ENCODE measurements around the gene LGMN. TPM values are rescaled to one million over a fixed set of nuclear protein-coding genes. Genes with fewer than 3 reads are reported as not detected.

The LGMN gene
- total and polyA plus RNA-seq, 2 experiments from 2014 or later = 60.0 to 83.5 TPM

DNA sequence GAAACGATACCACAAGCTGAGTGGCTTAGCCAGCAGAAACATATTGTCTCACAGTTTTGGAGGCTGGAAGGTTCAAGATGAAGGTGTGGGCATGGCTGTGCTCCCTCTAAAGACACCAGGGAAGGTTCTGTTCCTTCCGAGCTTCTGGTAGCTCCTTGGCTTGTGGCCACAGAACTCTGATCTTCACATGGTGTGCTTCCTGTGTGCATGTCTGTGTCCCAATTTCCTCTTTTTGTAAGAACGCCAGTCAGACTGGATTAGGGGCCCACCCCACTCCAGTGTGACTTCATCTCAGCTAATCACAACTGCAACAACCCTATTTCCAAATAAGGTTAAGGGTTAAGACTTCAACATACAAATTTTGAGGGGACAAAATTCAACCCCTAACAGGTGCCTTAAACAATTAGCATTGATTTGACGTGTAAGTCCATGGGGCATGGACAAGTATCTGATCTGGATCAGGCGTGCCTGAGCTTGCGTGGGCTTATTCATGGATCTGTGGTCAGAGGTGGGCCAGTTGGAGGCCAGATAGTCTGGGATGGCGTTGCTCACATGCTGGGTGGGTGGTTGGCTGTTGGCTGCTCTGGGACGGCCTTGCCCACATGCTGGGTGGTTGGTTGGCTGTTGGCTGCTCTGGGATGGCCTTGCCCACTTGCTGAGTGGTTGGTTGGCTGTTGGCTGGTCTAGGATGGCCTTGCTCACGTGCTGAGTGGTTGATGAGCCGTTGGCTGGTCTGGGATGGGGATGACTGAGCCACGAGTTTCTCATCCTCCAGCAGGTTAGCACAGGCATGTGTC lies 88.5 kb downstream of the LGMN start:
- Histone ChIP-seq H2AFZ (no peak overlapping the region), H3K27ac (ENCODE audit: low read depth) (no peak overlapping the region), H3F3A (replicated peaks; ENCODE audit: low read depth) (no peaks in the 10 kb centered on the region), H4K20me1 (replicated peaks; ENCODE audit: insufficient read depth) (no peaks in the 10 kb centered on the region), H3K27me3 (ENCODE audit: insufficient read depth) (no peaks in the 10 kb centered on the region), H3K36me3 (ENCODE audit: insufficient read depth) (no peaks in the 10 kb centered on the region), H3K4me1 (ENCODE audit: insufficient read depth) (no peaks in the 10 kb centered on the region), H3K9me2 (ENCODE audit: insufficient read depth) (no peaks in the 10 kb centered on the region), H3K79me2 (replicated peaks; ENCODE audit: insufficient read depth) (no peaks in the 10 kb centered on the region), H3K4me3 (no peak overlapping the region), H3K4me2 (no peak overlapping the region)
- no peak for ATAC-seq
- no peak for TF ChIP-seq STAT1 (IDR thresholded peaks at IDR 0.05; ENCODE audit: unreplicated experiment)
- TF ChIP-seq, protein P1, sequence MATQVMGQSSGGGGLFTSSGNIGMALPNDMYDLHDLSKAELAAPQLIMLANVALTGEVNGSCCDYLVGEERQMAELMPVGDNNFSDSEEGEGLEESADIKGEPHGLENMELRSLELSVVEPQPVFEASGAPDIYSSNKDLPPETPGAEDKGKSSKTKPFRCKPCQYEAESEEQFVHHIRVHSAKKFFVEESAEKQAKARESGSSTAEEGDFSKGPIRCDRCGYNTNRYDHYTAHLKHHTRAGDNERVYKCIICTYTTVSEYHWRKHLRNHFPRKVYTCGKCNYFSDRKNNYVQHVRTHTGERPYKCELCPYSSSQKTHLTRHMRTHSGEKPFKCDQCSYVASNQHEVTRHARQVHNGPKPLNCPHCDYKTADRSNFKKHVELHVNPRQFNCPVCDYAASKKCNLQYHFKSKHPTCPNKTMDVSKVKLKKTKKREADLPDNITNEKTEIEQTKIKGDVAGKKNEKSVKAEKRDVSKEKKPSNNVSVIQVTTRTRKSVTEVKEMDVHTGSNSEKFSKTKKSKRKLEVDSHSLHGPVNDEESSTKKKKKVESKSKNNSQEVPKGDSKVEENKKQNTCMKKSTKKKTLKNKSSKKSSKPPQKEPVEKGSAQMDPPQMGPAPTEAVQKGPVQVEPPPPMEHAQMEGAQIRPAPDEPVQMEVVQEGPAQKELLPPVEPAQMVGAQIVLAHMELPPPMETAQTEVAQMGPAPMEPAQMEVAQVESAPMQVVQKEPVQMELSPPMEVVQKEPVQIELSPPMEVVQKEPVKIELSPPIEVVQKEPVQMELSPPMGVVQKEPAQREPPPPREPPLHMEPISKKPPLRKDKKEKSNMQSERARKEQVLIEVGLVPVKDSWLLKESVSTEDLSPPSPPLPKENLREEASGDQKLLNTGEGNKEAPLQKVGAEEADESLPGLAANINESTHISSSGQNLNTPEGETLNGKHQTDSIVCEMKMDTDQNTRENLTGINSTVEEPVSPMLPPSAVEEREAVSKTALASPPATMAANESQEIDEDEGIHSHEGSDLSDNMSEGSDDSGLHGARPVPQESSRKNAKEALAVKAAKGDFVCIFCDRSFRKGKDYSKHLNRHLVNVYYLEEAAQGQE (IDR thresholded peaks at IDR 0.05; ENCODE audit: unreplicated experiment) = no peak
- Mint-ChIP-seq H3K27me3 (ENCODE audit: insufficient read depth, low read depth, poor library complexity) (peaks cover 11% of the 10 kb centered on the region), H3K27ac (no peak overlapping the region), H3K4me1 (peaks cover 2% of the 10 kb centered on the region; the same call in 2 of the 3 replicates), H3K36me3 (ENCODE audit: low read depth) (no peaks in the 10 kb centered on the region; the same call in 2 of the 3 replicates), H3K9me3 (no peaks in the 10 kb centered on the region; the same call in 1 of the 3 replicates), H3K4me3 (no peak overlapping the region)
- no peak for DNase-seq (ENCODE audit: low spot score)

DNA sequence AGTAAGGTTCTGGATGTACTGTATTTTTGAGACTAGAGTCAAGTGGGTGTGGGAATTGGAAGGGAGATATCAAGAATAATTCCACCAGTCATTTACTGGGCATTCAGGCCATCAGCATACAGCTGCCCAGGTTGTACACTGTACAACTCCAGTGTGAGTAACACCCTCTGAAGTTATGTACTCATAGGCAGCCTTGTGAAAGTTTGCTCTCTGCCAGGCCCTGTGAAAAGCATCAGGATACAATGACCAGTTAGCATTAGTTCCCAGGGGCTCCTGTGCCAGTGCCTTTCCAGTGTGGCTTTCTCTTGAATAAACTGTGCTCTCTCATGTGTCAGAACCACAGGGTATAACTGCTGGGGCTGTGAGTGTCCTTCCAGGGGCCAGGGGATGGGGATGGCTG lies 89.7 kb downstream of the LGMN start:
- Mint-ChIP-seq H3K27ac (no peak overlapping the region), H3K4me1 (peaks cover 2% of the 10 kb centered on the region; the same call in 2 of the 3 replicates), H3K9me3 (no peaks in the 10 kb centered on the region; the same call in 1 of the 3 replicates), H3K27me3 (ENCODE audit: insufficient read depth, low read depth, poor library complexity) (peaks cover 11% of the 10 kb centered on the region), H3K4me3 (no peak overlapping the region), H3K36me3 (ENCODE audit: low read depth) (no peaks in the 10 kb centered on the region; the same call in 2 of the 3 replicates)
- Histone ChIP-seq H3K79me2 (replicated peaks; ENCODE audit: insufficient read depth) (no peaks in the 10 kb centered on the region), H3K27me3 (ENCODE audit: insufficient read depth) (no peaks in the 10 kb centered on the region), H3F3A (replicated peaks; ENCODE audit: low read depth) (no peaks in the 10 kb centered on the region), H4K20me1 (replicated peaks; ENCODE audit: insufficient read depth) (no peaks in the 10 kb centered on the region), H3K4me3 (no peak overlapping the region), H2AFZ (no peak overlapping the region), H3K9me2 (ENCODE audit: insufficient read depth) (no peaks in the 10 kb centered on the region), H3K4me2 (no peak overlapping the region), H3K27ac (ENCODE audit: low read depth) (no peak overlapping the region), H3K4me1 (ENCODE audit: insufficient read depth) (no peaks in the 10 kb centered on the region), H3K36me3 (ENCODE audit: insufficient read depth) (no peaks in the 10 kb centered on the region)
- TF ChIP-seq CREB1 (CRISPR knock-in tag; IDR thresholded peaks at IDR 0.05; ENCODE audit: low read depth) = no peak
- no peak for ATAC-seq
- no peak for DNase-seq (ENCODE audit: low spot score)

DNA sequence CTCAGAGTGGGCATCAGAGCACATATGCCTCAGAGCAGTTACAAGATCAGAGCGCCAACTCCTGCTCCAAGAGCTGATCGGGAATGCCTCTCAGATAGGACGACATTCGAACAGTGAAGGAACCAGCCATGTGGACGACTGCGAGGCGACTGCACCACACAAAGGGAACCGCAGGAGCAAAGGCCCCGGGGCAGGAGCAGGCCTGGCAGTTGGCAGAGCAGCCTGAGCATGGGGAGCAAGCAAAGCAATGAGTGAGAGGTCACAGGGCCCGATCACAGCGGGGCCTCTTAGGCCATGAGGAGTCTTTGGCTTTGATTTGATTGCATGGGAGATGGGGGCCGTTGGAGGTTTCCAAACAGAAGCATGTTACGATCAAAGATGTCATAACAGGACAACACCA lies 90.3 kb downstream of the LGMN start:
- Histone ChIP-seq H3K36me3 (ENCODE audit: insufficient read depth) (no peaks in the 10 kb centered on the region), H3K4me1 (ENCODE audit: insufficient read depth) (no peaks in the 10 kb centered on the region), H3K9me2 (ENCODE audit: insufficient read depth) (no peaks in the 10 kb centered on the region), H3K4me2 (no peak overlapping the region), H3K27me3 (ENCODE audit: insufficient read depth) (no peaks in the 10 kb centered on the region), H3K79me2 (replicated peaks; ENCODE audit: insufficient read depth) (no peaks in the 10 kb centered on the region), H3K27ac (ENCODE audit: low read depth) (no peak overlapping the region), H2AFZ (no peak overlapping the region), H4K20me1 (replicated peaks; ENCODE audit: insufficient read depth) (no peaks in the 10 kb centered on the region), H3F3A (replicated peaks; ENCODE audit: low read depth) (no peaks in the 10 kb centered on the region), H3K4me3 (no peak overlapping the region)
- Mint-ChIP-seq H3K27ac (no peak overlapping the region), H3K27me3 (ENCODE audit: insufficient read depth, low read depth, poor library complexity) (peaks cover 11% of the 10 kb centered on the region), H3K9me3 (no peaks in the 10 kb centered on the region; the same call in 1 of the 3 replicates), H3K4me1 (peaks cover 2% of the 10 kb centered on the region; the same call in 2 of the 3 replicates), H3K4me3 (no peak overlapping the region), H3K36me3 (ENCODE audit: low read depth) (no peaks in the 10 kb centered on the region; the same call in 2 of the 3 replicates)
- DNase-seq (ENCODE audit: low spot score) (no peak), ATAC-seq (no peak)
- TF ChIP-seq, protein P1 (IDR thresholded peaks at IDR 0.05; ENCODE audit: unreplicated experiment) = no peak
- TF ChIP-seq, protein P2, sequence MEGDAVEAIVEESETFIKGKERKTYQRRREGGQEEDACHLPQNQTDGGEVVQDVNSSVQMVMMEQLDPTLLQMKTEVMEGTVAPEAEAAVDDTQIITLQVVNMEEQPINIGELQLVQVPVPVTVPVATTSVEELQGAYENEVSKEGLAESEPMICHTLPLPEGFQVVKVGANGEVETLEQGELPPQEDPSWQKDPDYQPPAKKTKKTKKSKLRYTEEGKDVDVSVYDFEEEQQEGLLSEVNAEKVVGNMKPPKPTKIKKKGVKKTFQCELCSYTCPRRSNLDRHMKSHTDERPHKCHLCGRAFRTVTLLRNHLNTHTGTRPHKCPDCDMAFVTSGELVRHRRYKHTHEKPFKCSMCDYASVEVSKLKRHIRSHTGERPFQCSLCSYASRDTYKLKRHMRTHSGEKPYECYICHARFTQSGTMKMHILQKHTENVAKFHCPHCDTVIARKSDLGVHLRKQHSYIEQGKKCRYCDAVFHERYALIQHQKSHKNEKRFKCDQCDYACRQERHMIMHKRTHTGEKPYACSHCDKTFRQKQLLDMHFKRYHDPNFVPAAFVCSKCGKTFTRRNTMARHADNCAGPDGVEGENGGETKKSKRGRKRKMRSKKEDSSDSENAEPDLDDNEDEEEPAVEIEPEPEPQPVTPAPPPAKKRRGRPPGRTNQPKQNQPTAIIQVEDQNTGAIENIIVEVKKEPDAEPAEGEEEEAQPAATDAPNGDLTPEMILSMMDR (conservative IDR thresholded peaks at IDR 0.05; ENCODE audit: low read depth in 2 of 2) = no peak

All from GM23338 (cell line).